ENCODE results near the gene SEM1.
"Not testable (repeated sequence)": the region's sequence is repeated elsewhere in the genome, so short reads cannot be mapped to it uniquely, and the experiment has no call there.

The SEM1 gene

DNA sequence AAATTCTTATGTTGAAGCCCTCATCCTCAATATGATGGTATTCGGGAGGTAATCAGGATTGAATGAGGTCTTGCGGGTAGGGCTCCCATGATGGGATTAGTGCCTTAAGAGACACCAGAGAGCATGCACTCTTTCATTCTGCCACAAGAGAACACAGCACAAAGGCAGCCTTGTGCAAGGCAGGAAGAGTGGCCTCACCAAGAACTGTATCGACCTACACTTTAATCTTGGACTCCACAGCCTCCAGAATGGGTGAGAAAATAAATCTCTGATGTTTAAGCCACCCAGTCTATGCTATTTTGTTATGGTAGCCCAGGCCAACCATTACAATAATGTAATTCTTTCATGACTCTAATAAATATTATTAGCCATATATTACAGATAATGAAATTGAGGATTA lies 8.4 kb downstream of the SEM1 start:
- DNase-seq (ENCODE audit: low spot score): no peak

DNA sequence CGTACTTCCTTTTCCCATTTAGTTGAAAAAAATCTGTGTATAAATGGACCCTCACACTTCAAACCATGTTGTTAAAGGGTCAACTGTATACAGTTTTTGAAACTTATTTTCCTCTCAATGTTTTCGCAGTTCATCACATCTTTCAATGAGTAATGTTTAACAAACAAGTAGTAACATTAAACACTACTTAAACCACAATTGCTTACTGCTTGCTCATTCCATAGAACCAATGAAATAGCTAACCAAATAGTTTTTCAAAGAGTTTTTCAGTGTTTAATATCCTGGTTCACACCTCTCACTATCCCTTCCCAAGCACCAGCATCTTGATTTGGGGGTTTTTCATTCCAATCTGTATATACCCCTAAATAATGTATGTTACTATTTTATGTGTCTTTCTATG lies 9.1 kb downstream of the SEM1 start:
- no peak for DNase-seq (ENCODE audit: low spot score)

DNA sequence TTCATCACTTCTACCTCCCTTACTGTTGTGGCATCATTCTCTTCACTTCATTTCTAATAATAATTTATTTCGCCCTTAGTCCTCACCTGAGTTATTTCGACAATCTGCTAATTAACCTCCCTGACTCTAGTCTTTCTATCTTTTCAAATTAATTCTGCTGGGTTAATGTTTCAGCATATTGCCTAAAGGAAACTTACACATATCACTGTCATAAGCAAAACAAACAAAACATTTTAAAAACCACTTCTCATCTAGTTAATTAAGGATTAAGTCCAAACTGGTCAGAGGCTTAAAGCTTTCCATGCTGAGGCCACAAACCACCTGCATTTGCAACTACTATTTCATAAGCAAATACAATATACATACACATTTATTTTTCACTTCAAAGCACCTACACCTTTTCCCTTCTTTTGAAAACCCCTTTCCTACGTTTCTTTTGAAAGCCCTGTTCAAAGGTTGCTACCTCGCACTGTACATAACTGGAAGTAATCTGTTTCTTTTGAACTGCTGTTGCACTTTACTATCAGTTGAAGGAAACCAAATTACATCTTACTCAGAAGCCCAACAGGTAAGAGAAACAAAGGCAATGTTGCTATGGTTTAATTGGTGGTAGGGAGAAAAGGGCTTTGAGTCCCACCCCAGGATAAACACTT lies 10.3 kb downstream of the SEM1 start:
- no peak for DNase-seq (ENCODE audit: low spot score)

DNA sequence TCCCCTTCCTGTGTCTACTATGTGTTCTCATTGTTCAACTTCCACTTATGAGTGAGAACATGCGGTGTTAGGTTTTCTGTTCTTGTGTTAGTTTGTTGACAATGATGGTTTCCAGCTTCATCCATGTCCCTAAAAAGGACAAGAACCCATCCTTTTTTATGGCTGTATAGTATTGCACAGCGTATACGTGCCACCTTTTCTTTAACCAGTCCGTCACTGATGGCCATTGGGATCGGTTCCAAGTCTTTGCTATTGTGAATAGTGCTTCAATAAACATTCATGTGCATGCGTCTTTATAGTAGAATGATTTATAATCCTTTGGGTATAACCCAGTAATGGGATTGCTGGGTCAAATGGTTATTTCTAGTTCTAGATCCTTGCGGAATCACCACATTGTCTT lies 11.2 kb downstream of the SEM1 start:
- not testable (repeated sequence) for DNase-seq (ENCODE audit: low spot score)

DNA sequence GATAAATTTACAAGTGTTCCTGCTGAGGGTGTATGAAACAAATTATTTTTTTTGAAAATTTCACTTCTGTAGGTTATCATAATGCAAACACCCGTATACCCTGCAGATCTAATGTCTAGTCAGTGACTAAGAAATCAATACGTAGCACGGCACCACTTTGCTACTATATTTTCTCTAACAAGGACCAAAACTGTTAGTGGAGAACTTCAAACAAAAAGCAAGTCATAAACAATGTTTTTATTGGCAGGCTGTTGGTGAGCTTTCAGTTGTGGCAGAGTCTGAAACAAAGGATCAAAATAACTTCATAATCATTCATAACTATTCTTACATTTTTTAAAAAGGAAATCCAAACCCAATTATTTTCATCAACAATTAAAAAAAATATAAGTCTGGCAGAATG lies 11.8 kb downstream of the SEM1 start:
- no peak for DNase-seq (ENCODE audit: low spot score)

DNA sequence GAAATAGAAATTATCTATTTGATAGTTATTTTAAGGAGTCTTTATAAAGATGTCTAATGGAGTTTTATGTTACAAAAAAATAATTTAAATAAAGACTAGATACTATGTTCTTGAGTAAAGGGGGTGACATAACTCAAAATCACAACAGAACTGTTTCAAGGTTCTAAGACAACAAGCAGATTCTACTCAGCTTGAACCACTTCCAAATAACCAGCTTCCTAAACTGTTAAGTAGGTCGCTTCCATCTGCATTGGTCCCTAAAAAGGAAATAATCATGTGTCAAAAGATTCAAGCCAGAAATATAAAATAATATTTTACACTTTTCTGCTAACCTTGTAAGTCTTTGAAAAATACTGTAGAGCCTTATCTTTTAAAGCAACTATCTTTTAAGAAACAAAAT lies 14.1 kb downstream of the SEM1 start:
- DNase-seq (ENCODE audit: low spot score): no peak

DNA sequence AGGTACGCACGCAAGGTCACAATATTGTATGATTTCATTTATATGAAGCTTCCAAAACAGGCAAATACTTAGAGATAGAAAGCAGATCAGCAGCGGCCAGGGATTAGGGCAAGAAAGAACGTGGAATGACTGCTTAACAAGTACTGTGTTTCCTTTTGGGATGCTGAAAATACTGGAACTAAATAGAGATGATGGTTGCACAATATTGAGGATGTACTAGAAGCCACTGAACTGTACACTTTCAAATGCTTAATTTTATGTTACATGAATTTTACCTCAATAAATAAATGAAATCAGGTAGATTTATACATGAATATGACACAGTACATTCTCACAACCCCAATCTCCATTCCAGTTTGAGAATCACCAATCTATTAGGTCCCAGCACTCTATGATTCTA lies 15.6 kb downstream of the SEM1 start:
- no peak for DNase-seq (ENCODE audit: low spot score)

DNA sequence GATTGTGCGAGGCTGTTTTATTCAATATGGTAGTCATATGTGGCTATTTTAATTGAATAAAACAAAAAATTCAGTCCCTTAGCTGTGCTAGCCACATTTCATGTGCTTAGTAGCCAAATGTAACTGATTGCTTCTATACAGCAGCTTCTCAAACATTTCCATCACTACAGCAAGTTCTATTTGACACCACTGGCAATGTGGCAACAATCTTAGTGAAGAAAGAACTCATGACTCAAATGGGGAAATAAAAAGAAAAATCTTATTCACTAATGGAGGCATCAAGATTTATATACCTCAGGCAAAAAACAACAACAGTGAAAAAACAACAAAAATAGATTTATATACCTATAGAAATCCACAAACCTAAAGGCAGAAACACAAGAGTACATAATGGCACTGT lies 17.9 kb downstream of the SEM1 start:
- no peak for DNase-seq (ENCODE audit: low spot score)

DNA sequence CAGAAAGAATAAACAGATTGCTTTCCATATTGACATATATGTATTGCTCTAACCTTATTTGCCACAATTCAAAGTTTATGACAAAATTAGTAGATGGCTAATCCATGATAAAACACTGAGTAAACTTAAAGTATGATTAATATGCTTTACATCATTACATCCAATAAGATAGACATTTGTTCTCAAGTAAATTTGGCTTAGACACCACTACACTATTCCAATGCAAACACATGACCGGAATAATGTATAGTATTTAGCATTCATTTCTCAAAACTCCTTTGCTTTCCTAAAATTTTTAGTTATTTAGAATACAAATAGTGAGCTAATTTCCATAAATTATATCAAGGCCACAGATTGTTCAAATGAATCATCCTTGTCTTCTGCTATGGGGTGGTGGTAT lies 20.2 kb downstream of the SEM1 start:
- DNase-seq (ENCODE audit: low spot score): no peak

DNA sequence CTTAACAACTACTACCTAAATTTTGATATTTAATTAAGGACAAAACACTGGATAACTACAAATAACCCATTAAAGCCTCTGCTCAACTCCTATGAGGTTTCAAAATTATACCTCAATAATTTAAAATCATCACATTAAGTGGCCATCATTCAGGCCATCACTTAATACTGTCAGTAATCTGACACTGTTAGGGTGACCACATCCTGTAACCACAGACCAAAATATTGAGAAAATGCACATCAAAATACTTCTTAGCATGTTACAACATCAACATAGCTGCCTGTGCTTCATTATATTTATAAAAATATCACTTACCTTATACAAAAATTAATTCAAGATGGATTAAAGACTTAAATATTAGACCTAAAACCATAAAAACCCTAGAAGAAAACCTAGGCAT lies 23.3 kb downstream of the SEM1 start:
- DNase-seq (ENCODE audit: low spot score): no peak

DNA sequence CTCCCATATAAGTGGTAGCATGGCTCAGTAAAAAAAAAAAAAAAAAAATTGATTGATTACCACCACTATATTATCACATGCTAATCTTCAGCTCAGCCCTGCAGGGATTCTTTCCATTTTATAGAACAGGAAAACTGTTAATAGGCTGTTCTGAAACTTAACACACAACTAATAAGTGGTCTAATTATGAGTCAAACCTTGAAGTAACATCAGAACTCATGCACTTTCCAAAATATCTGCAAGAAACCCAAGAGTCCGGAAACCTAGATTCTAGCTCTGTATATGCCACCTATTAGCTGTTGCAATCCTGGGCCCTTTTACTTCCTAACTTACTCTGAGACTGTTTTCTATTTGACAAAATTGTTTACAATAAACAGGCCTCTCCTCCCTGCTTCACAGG lies 23.9 kb downstream of the SEM1 start:
- no peak for DNase-seq (ENCODE audit: low spot score)

DNA sequence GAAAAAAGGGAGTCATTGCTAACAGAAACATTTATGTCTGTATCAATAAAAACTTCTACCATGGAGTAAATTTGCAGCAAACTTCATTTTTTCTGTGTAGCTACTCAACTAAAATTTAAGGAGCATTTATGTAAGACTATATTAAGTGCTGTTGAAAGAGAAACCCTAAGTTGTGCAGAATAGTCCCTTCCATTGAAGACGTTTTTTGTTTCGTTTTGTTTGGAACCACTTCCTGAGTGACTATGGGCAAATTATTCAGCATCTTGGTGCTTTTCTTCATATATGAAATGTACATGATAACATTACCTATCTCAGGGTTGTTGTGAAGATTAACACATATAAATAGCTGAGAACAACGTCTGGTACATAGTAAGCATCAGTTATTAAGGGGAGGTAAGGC lies 24.3 kb downstream of the SEM1 start:
- no peak for DNase-seq (ENCODE audit: low spot score)

DNA sequence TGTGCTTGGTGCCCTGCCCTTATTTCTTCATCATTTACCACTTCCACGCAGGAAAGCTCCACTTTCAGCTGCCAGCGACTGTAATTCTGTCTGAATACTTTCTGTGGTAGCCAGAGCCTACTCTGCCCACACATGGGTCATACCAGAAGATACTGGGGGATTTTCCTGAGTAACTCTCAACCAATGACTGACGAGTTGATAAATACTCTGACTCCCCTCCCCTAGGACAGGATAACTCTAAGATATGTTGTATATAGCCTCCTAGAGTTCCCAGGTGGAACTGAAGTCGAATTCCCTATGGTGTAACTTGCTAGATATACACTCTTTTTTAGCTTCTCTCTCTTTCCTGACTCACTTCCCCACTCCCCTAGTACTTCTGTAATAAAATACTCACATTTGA lies 29.8 kb downstream of the SEM1 start:
- DNase-seq (ENCODE audit: low spot score): no peak

DNA sequence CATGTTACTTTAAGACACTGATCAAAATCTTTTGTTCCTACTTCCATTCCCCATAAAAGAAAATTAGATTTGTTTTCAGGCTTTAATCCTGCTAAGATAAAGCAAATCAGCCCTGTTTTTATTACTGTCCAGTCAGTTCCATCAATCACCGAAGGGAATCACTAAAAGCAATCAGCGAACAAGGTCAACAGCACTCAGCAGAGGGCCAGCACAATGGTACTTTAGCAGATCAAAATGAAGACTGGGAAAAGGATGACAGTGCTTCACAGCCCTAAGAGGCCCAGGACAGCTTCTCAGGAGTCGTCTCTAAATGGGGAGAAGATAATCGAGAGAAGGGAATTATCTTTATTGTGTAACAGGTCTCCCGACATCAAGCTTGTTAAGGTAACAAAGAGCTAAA lies 32.7 kb downstream of the SEM1 start:
- DNase-seq (ENCODE audit: low spot score): no peak

DNA sequence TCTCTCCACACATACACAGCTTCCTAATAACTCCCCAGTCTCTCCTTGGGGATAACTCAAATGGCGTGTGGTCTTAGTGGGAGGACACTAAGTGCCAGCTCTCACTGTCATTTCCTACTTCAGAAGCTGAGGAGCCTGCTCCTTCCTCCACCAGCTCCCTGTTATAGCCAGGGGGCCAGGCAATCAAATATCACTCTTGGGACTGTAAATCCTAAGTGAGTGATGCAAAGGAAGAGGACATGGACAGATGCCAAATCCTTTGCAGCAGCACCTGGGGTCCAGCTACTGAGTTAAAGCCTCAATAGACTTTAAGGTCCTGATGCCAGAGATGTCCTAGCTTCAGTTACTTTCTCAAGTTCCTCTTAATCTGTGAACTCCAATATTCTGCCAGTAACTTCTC lies 34.1 kb downstream of the SEM1 start:
- no peak for DNase-seq (ENCODE audit: low spot score)

DNA sequence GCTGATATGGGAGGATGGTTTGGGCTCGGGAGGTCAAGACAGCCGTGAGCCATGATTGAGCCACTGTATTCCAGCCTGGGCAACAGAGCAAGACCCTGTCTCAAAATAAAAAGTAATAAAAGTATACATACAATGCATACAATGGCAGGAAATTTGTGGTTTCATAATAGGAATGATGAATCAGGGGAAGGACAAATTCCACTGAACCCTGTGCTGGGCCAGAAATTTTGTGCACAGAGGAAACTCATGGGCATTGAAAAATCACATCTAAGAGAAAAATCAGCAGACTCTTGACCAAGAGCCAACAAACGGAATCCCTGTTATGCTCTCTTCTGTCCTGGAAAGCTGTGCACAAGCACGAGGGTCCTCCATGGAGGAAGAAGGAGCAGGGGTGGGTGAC lies 35.1 kb downstream of the SEM1 start:
- DNase-seq (ENCODE audit: low spot score): no peak

DNA sequence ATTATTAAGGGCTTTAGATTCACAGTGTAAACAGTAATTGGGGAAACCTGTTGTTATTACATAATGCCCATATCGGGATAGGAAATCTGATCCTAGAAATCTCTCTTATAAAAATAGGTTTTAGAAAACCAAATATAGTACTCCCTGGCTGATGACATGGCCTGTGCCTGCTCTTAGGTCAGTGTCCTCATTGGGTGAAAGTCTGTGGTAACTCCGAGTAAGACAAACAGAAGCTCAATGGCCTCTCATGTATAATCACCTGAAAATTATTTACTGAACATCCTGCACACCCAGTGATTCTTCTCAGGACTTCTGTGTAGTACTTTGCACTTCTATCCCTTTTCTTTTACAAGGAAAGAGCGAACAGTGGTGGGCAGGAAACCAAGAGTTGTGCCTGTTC lies 37.8 kb downstream of the SEM1 start:
- no peak for DNase-seq (ENCODE audit: low spot score)

DNA sequence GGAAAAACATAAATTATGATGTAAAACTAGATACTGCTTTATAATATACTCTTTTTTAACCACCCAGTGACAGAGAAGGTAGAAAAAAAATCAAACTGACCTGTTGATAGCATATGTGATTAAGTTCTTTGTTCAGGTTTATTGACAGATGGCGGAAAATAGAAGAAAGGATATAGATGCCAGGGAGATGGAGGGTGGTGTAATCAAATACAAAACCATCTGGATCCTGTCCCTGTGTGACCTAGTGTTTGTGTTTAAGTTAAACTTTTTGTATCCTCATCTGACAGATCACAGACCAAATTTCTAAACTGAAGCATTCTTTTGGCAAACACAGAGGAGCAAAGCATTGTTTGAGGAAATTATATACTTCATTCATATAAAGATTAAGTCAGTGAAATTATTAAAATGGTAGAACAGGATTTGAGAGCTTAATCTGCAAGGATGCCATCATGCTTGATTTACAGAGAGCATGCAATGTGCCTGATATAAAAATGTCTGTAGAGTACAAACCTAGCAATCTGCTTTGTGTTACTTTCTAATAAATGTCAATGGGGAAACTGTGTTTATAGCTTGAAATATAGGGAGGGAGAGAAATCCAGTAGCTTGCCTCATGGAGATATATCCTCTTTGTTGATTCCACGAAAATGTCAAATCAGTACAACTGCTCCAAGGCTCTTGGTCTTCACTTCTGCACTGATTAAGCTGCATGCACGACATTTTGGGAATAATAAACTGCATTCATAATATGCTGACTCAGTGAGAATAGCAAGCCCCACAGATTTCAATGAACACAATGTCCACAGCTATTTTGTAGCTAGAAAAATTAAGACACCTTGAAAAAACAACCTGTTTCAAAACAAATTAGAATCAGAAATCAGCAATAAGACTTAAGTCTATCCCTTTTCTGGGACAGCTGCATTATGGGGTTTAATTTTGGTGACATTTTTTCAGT lies 39.0 kb downstream of the SEM1 start:
- DNase-seq (ENCODE audit: low spot score): no peak

DNA sequence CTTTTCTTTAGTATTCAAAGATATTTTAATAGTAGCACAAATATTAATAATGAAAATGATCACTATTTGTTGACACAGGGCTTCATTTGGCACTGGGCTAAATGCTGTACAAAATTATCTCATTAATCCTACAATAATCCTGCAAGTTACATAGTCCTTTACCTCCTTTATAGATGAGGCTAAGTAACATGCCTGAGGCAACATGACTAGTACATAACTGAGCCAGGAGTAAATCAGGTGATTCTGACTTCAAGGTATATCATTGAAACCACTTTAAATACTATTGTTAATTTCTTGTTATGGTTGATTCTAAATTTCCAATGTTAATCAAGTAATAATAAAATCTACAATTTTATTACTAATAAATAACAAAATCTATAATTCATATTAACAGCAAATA lies 39.8 kb downstream of the SEM1 start:
- no peak for DNase-seq (ENCODE audit: low spot score)

DNA sequence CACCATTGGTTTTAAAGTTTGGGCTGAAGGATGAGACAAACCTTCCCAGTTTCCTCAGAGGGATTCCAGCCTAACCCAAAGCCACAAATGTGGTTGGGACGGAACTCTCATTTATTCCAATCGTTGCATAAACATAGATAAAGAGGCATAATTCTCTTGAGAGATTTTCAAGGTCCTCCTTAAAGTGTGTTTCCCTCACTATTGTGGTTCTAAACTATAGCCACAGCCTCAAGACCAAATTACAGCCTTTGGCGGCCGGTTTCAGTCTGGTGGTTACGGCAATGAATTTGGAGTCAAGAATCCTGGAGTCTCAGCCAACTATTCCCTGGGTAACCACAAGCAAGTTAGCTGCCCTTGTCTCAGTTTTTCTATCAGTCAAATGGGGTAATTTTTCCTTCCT lies 42.6 kb downstream of the SEM1 start:
- DNase-seq (ENCODE audit: low spot score): no peak

DNA sequence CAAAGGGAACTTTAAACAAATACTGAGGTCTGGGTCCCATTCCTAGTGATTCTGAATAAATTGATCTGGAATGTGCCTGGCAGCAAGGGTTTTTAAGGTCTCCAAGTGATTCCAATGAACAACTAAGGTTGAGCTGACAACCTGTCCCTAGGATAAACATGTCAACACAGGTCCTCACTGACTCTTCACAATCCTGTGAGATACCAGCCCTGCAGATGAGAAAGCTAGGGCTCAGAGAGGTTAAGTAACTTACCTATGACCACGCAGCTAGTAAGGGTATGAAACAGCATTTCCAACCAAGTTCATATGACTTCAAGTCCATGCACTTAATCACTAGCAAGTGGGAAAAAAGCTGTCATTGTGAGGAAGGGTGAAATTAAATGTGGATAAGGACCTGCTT lies 44.0 kb downstream of the SEM1 start:
- DNase-seq (ENCODE audit: low spot score): no peak

DNA sequence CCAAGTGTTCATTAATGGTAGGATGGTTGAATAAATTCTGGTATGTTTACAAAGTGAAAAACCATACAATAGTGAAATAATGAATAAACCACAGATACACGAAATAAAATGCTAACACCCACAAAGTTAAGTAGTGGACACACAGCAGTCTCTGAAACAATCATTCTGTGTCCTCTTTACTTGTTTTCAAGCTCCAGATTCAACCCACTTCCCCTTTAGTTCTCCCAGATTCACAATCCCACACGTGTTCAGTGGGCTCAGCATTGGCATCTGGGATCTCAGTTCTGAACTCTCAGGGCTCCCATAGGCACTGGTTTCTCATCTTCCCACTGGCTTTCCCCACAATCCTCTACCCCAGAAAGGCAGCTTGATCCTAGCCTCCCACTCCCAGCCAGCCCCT lies 44.9 kb downstream of the SEM1 start:
- DNase-seq (ENCODE audit: low spot score): no peak

DNA sequence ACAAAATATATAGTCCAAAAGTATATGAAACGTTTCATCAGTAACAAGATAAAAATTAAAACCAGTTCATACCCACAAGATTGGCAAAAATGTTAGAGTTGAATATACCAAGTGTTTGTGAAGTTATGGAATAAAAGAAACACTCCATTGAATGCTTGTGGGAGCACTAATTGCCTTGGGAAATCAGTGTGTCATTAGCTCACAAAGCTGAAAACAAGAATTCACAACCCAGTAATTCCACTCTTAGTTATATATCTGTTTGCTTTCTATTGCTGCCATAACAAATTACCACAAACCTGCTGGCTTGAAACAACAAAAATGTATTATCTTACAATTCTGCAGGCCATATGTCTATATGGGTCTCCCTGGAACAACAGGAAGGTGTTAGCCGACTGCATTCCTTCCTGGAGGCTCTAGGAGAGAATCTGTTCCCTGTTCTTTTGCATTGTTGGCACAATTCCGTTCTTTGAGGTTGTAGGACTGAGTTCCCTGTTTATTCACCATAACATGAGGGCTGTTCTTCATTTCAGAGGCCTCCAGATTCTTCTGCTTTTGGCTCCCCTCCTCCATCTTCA lies 45.7 kb downstream of the SEM1 start:
- no peak for DNase-seq (ENCODE audit: low spot score)

Data from AG20443 (cell line).